HG02981 (cell line): ENCODE data around the gene ARHGAP15.

Source experiments
- ATAC-seq: cut with Tn5 transposase; IDR thresholded peaks from one replicate; pipeline ENCODE4 v1.9.1; 2021; ENCODE audit warnings: mild to moderate bottlenecking, moderate library complexity; ENCODE audit not compliant: unreplicated experiment

Gene ARHGAP15

GRCh38 chr2:143553261-143553660, 424.0 kb downstream of the ARHGAP15 start:
- peak; percentile 87 for ATAC-seq

DNA sequence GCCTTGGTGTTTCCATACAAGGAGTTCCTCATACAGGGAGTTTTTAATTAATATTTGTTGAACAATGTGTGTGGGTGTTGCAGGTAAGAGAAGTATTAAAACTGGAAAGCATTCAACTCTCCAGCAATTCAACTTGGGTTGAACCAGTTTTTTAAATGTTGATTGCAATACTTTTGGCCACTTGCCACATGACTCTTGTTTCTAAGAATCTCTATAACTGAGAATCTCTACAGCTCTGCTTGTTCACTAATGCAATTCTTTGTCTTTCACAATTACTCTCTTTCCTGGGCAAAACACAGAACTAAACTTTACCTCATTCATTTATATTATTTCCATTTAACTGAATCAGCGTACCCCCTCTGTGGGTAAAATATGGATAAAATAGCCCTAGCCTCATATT, 429.4 kb downstream of the ARHGAP15 start:
- ATAC-seq: no peak

GRCh38 chr2:143559147-143559546, 429.9 kb downstream of the ARHGAP15 start:
- no peak for ATAC-seq

DNA sequence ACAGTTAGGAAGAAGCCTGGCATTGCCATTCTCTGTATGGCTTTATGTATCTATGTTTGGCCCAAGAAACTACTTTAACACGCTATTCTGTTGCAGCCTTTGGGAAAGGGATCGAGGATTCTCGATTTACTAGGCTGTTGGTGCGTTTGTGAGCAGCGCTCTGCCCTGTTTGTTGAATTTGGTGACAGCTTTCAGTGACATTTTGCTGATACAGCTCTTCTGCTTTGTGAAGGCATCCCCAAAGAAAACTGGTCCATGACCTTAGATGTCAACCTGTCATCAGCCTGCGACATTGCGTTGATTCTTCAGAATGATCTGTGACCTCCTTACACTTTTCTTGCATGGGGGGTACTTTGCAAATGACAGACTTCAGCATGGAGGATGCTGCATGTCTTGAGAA, 431.5 kb downstream of the ARHGAP15 start:
- no peak for ATAC-seq

- peak; percentile 98 for ATAC-seq
Measured at GRCh38 chr2:143564419-143564818, 435.2 kb downstream of the ARHGAP15 start.

GRCh38 chr2:143571747-143572146, 442.5 kb downstream of the ARHGAP15 start:
- no peak for ATAC-seq

- no peak for ATAC-seq
Measured at GRCh38 chr2:143572421-143572820, 443.2 kb downstream of the ARHGAP15 start.

DNA sequence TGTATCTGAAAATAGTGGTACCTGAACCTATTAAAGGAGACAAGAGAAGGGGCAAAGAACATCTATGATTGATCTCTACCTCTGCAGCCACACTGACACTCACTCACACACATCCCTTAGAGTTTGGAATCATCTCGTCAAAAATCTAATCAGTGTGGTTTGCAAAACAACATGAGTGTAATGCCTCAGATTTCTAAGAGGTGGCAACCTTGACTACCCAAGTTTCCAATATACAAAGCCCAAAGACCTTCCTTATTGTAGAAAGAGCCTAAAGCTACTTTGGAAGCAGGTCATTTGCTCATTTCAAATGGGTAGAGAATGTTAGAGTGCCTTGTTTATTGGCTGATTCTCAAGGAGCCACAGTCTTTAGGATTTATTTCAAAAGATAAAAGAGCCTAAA, 444.9 kb downstream of the ARHGAP15 start:
- ATAC-seq: no peak

- no peak for ATAC-seq
Measured at GRCh38 chr2:143575340-143575739, 446.1 kb downstream of the ARHGAP15 start.

- no peak for ATAC-seq
Measured at GRCh38 chr2:143577489-143577888, 448.3 kb downstream of the ARHGAP15 start.

- ATAC-seq: no peak
Measured at GRCh38 chr2:143579456-143579855, 450.2 kb downstream of the ARHGAP15 start.

DNA sequence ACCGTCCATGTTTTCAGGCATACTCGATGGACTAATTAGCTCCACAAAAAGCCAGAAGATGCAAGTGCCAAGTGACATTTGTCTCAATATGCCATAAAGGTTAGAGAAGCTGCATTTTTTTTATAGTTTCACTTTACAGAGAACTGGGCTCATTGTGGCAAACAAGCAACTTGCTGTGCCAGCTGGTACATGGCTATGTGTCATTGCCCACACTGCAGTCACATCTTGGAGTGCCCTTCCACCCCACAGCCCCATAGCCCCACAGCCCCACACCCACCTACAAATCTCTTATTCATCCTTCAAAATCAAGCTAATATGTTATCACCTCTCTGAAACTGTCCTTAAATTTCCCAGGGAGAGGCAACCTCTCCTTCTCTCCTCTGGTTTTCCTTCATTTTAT, 451.9 kb downstream of the ARHGAP15 start:
- no peak for ATAC-seq

GRCh38 chr2:143582046-143582747, 453.0 kb downstream of the ARHGAP15 start:
- no peak for ATAC-seq

DNA sequence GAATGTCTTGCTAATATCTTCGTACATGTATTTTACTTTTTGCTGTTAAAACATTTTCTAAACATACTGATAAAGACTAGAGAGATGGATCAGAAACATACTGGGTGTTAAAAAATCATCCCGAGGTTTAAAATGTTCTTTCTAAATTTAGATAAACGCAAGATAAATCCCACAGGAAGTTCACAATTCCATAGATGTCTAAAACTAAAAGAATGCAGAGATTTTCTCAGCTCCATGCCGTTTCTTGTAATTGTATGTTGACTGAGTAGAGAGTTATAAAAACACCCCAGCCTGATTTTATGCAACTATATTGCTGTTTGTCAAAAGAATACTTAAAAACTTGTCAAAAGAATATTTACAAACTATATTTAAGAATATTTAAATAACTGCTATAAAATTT, 455.7 kb downstream of the ARHGAP15 start:
- ATAC-seq: no peak

DNA sequence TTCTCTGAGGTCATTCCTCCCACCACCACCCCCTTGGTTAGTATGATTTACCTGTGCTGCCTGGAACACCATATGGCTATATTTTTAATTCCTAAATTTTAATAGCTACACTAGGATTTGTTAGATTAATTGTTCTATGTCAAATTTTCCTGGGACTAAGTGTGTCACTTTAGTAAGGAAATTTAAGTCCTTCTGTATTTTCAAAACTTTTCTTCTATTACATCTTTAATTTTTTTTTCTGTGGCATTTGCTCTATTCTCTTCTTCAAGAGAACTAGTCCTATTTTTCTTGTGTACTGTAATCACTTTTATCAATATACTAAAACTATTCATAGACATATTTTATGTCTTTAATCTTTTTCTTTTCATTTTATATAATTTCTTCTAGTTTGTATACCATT, 456.9 kb downstream of the ARHGAP15 start:
- ATAC-seq: no peak

DNA sequence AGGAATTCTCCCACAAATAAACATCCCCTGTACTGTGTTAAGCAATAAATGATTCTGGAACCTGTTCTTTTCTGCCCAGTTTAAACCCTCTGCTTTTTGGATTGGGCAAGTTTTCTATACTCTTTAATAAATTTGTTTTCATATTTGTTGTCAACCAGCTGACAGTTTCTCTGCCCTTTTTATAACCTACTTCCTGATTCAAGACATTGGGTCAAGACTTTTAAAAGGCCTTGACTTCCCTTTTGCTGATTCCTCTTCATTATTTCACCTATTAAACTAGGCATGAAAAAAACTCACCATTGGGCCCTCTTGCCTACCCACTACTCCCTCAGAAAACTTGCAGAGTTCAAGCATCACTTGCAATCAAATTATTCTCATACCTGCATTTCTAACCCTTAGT, 459.5 kb downstream of the ARHGAP15 start:
- ATAC-seq: no peak

DNA sequence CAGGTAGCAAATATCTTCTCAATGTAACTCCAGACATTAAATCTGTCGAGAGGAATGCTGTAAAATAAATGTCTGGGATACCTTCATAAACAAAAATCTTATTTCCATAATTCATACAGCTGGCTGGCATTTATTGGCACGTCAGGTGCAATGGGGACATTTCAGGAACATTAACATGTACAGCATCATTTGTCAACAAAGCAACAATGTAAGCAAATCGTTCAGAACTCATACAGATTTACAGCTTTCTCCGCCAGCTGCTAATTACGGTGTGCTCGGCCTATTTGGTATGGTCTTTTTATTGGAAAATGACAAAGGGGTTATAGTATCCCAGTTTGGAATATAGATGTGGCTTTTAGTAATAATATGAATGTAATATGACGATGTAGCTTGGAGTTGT, 464.9 kb downstream of the ARHGAP15 start:
- ATAC-seq: no peak

GRCh38 chr2:143594745-143595144, 465.5 kb downstream of the ARHGAP15 start:
- no peak for ATAC-seq

- ATAC-seq: no peak
Measured at GRCh38 chr2:143600116-143600515, 470.9 kb downstream of the ARHGAP15 start.

DNA sequence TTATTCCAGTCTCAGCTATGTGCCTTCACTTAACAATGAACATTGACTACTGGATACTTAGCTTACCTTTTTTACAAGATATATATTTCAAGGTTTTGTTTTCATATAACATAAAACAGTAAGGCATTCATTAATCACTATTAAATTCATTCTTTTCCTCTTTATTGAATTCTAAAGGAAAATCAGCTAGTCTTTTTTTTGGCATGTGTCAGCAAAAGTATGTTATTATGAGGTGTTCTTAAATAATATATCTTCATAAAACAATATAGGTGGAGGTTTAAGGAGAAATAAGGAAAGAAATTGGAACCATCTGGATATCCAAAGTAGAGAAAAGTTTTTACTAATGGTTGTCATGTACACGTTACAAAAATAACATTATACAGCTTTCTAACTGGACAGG, 472.6 kb downstream of the ARHGAP15 start:
- ATAC-seq: no peak

DNA sequence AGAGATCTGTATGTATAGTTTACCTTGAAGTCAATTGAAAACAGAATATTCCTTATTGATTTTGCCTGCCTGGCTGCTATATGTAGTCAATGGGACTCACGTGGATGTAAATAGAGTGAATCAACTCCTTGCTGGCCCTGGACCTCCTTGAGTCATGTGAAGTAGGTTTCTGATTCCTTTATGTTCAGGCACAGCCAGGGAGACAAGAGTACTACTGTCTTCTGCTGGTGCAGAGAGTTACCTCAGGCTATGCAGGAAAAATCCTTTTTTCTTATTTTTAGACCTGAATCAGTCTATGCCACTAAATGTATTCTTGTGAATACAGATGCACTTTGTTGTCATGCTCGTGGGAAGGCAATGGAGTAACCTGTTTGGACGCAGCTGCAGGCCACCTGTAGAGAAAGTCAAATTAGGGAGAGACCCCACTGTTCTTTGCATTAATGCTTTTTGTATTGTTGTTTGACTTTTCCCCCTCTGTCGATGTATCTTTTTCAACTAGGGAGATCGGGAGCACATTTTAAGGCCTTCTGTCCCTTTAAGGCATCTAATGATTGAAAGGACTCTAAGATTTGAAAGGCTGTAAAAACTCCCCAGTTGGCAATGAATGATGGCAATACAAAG, 473.9 kb downstream of the ARHGAP15 start:
- no peak for ATAC-seq

- no peak for ATAC-seq
Measured at GRCh38 chr2:143603846-143604565, 474.8 kb downstream of the ARHGAP15 start.
